ENCODE results near the gene MYO3A. TPM values are rescaled to one million over a fixed set of nuclear protein-coding genes. Genes with fewer than 3 reads are reported as not detected.
"Not testable (repeated sequence)": the region's sequence is repeated elsewhere in the genome, so short reads cannot be mapped to it uniquely, and the experiment has no call there.

The MYO3A gene
- polyA plus RNA-seq, 1 donor: 1.8 TPM

- H3K9me3 ChIP-seq (ENCODE audit: control insufficient read depth, low read depth, low read length): no peaks in the 10 kb centered on the region
- H3K27ac ChIP-seq (ENCODE audit: low read length): no peak overlapping the region
- no CpG with 5 or more reads among the region's 3 CpGs for WGBS (ENCODE audit: insufficient coverage, low lambda C conversion rate)
- no peaks in the 10 kb centered on the region for H3K27me3 ChIP-seq (ENCODE audit: control insufficient read depth, insufficient read depth, low read length)
- H3K4me3 ChIP-seq (ENCODE audit: low read length): no peak overlapping the region
- H3K36me3 ChIP-seq (ENCODE audit: control insufficient read depth, insufficient read depth, low read length): no peaks in the 10 kb centered on the region
- no peak for DNase-seq
- H3K4me1 ChIP-seq (ENCODE audit: control insufficient read depth, insufficient read depth, low read length): no peaks in the 10 kb centered on the region
These were observed 40.9 kb downstream of the MYO3A start for GRCh38 chr10:25974897-25975459.

GRCh38 chr10:25978771-25979170 lies 44.7 kb downstream of the MYO3A start:
- no peaks in the 10 kb centered on the region for H3K4me1 ChIP-seq (ENCODE audit: control insufficient read depth, insufficient read depth, low read length)
- no peaks in the 10 kb centered on the region for H3K9me3 ChIP-seq (ENCODE audit: control insufficient read depth, low read depth, low read length)
- H3K4me3 ChIP-seq (ENCODE audit: low read length): no peak overlapping the region
- no peaks in the 10 kb centered on the region for H3K27me3 ChIP-seq (ENCODE audit: control insufficient read depth, insufficient read depth, low read length)
- no peak overlapping the region for H3K27ac ChIP-seq (ENCODE audit: low read length)
- no peak for DNase-seq
- WGBS (ENCODE audit: insufficient coverage, low lambda C conversion rate): no CpG with 5 or more reads among the region's 1 CpG
- H3K36me3 ChIP-seq (ENCODE audit: control insufficient read depth, insufficient read depth, low read length): no peaks in the 10 kb centered on the region

GRCh38 chr10:25982107-25982506 lies 48.1 kb downstream of the MYO3A start:
- Histone ChIP-seq H3K27ac (ENCODE audit: low read length) (no peak overlapping the region), H3K27me3 (ENCODE audit: control insufficient read depth, insufficient read depth, low read length) (no peaks in the 10 kb centered on the region), H3K4me3 (ENCODE audit: low read length) (no peak overlapping the region), H3K4me1 (ENCODE audit: control insufficient read depth, insufficient read depth, low read length) (no peaks in the 10 kb centered on the region), H3K36me3 (ENCODE audit: control insufficient read depth, insufficient read depth, low read length) (no peaks in the 10 kb centered on the region), H3K9me3 (ENCODE audit: control insufficient read depth, low read depth, low read length) (no peaks in the 10 kb centered on the region)
- no peak for DNase-seq
- WGBS (ENCODE audit: insufficient coverage, low lambda C conversion rate): no CpG with 5 or more reads among the region's 3 CpGs

- no peak overlapping the region for H3K4me3 ChIP-seq (ENCODE audit: low read length)
- no peaks in the 10 kb centered on the region for H3K9me3 ChIP-seq (ENCODE audit: control insufficient read depth, low read depth, low read length)
- 80% methylated on average over 1 of the region's 2 CpGs for WGBS (ENCODE audit: insufficient coverage, low lambda C conversion rate)
- no peak overlapping the region for H3K27ac ChIP-seq (ENCODE audit: low read length)
- H3K36me3 ChIP-seq (ENCODE audit: control insufficient read depth, insufficient read depth, low read length): no peaks in the 10 kb centered on the region
- no peak for DNase-seq
- H3K27me3 ChIP-seq (ENCODE audit: control insufficient read depth, insufficient read depth, low read length): no peaks in the 10 kb centered on the region
- no peaks in the 10 kb centered on the region for H3K4me1 ChIP-seq (ENCODE audit: control insufficient read depth, insufficient read depth, low read length)
These were observed 54.6 kb downstream of the MYO3A start for GRCh38 chr10:25988583-25988982.

- H3K4me1 ChIP-seq (ENCODE audit: control insufficient read depth, insufficient read depth, low read length): no peaks in the 10 kb centered on the region
- no peaks in the 10 kb centered on the region for H3K36me3 ChIP-seq (ENCODE audit: control insufficient read depth, insufficient read depth, low read length)
- DNase-seq: no peak
- no peaks in the 10 kb centered on the region for H3K9me3 ChIP-seq (ENCODE audit: control insufficient read depth, low read depth, low read length)
- H3K27ac ChIP-seq (ENCODE audit: low read length): no peak overlapping the region
- WGBS (ENCODE audit: insufficient coverage, low lambda C conversion rate): no CpG with 5 or more reads among the region's 3 CpGs
- no peaks in the 10 kb centered on the region for H3K27me3 ChIP-seq (ENCODE audit: control insufficient read depth, insufficient read depth, low read length)
- H3K4me3 ChIP-seq (ENCODE audit: low read length): no peak overlapping the region
These were observed 55.9 kb downstream of the MYO3A start for GRCh38 chr10:25989951-25990350.

GRCh38 chr10:25999295-25999981 lies 65.4 kb downstream of the MYO3A start:
- Histone ChIP-seq H3K4me1 (ENCODE audit: control insufficient read depth, insufficient read depth, low read length) (no peaks in the 10 kb centered on the region), H3K27me3 (ENCODE audit: control insufficient read depth, insufficient read depth, low read length) (no peaks in the 10 kb centered on the region), H3K36me3 (ENCODE audit: control insufficient read depth, insufficient read depth, low read length) (no peaks in the 10 kb centered on the region), H3K4me3 (ENCODE audit: low read length) (no peak overlapping the region), H3K27ac (ENCODE audit: low read length) (no peak overlapping the region), H3K9me3 (ENCODE audit: control insufficient read depth, low read depth, low read length) (no peaks in the 10 kb centered on the region)
- no peak for DNase-seq
- WGBS (ENCODE audit: insufficient coverage, low lambda C conversion rate): 85% methylated on average over 3 of the region's 4 CpGs

- Histone ChIP-seq H3K27me3 (ENCODE audit: control insufficient read depth, insufficient read depth, low read length) (no peaks in the 10 kb centered on the region), H3K4me3 (ENCODE audit: low read length) (no peak overlapping the region), H3K27ac (ENCODE audit: low read length) (no peak overlapping the region), H3K36me3 (ENCODE audit: control insufficient read depth, insufficient read depth, low read length) (no peaks in the 10 kb centered on the region), H3K9me3 (ENCODE audit: control insufficient read depth, low read depth, low read length) (no peaks in the 10 kb centered on the region), H3K4me1 (ENCODE audit: control insufficient read depth, insufficient read depth, low read length) (no peaks in the 10 kb centered on the region)
- no CpG with 5 or more reads among the region's 5 CpGs for WGBS (ENCODE audit: insufficient coverage, low lambda C conversion rate)
- DNase-seq: no peak
These were observed 66.9 kb downstream of the MYO3A start for GRCh38 chr10:26000971-26001370.

GRCh38 chr10:26002466-26002865 lies 68.4 kb downstream of the MYO3A start:
- H3K27me3 ChIP-seq (ENCODE audit: control insufficient read depth, insufficient read depth, low read length); DNase-seq; H3K27ac ChIP-seq (ENCODE audit: low read length); H3K4me3 ChIP-seq (ENCODE audit: low read length); H3K9me3 ChIP-seq (ENCODE audit: control insufficient read depth, low read depth, low read length); H3K36me3 ChIP-seq (ENCODE audit: control insufficient read depth, insufficient read depth, low read length); H3K4me1 ChIP-seq (ENCODE audit: control insufficient read depth, insufficient read depth, low read length): not testable (repeated sequence)
- WGBS (ENCODE audit: insufficient coverage, low lambda C conversion rate): 90% methylated on average over 3 of the region's 7 CpGs

- Histone ChIP-seq H3K4me3 (ENCODE audit: low read length) (no peak overlapping the region), H3K27me3 (ENCODE audit: control insufficient read depth, insufficient read depth, low read length) (no peaks in the 10 kb centered on the region), H3K9me3 (ENCODE audit: control insufficient read depth, low read depth, low read length) (no peaks in the 10 kb centered on the region), H3K36me3 (ENCODE audit: control insufficient read depth, insufficient read depth, low read length) (no peaks in the 10 kb centered on the region), H3K4me1 (ENCODE audit: control insufficient read depth, insufficient read depth, low read length) (no peaks in the 10 kb centered on the region), H3K27ac (ENCODE audit: low read length) (no peak overlapping the region)
- no CpG with 5 or more reads among the region's 1 CpG for WGBS (ENCODE audit: insufficient coverage, low lambda C conversion rate)
- no peak for DNase-seq
These were observed 81.1 kb downstream of the MYO3A start for GRCh38 chr10:26015092-26015491.

GRCh38 chr10:26022831-26023230 lies 88.8 kb downstream of the MYO3A start:
- H3K27ac ChIP-seq (ENCODE audit: low read length): no peak overlapping the region
- no peaks in the 10 kb centered on the region for H3K9me3 ChIP-seq (ENCODE audit: control insufficient read depth, low read depth, low read length)
- H3K4me3 ChIP-seq (ENCODE audit: low read length): no peak overlapping the region
- H3K27me3 ChIP-seq (ENCODE audit: control insufficient read depth, insufficient read depth, low read length): no peaks in the 10 kb centered on the region
- no peaks in the 10 kb centered on the region for H3K4me1 ChIP-seq (ENCODE audit: control insufficient read depth, insufficient read depth, low read length)
- DNase-seq: no peak
- H3K36me3 ChIP-seq (ENCODE audit: control insufficient read depth, insufficient read depth, low read length): no peaks in the 10 kb centered on the region

GRCh38 chr10:26024303-26024702 lies 90.3 kb downstream of the MYO3A start:
- H3K4me1 ChIP-seq (ENCODE audit: control insufficient read depth, insufficient read depth, low read length): no peaks in the 10 kb centered on the region
- WGBS (ENCODE audit: insufficient coverage, low lambda C conversion rate): 100% methylated on average over 1 of the region's 2 CpGs
- no peaks in the 10 kb centered on the region for H3K27me3 ChIP-seq (ENCODE audit: control insufficient read depth, insufficient read depth, low read length)
- H3K9me3 ChIP-seq (ENCODE audit: control insufficient read depth, low read depth, low read length): no peaks in the 10 kb centered on the region
- no peak for DNase-seq
- no peak overlapping the region for H3K4me3 ChIP-seq (ENCODE audit: low read length)
- H3K27ac ChIP-seq (ENCODE audit: low read length): no peak overlapping the region
- H3K36me3 ChIP-seq (ENCODE audit: control insufficient read depth, insufficient read depth, low read length): no peaks in the 10 kb centered on the region

Data from large intestine (tissue), 3 donors.